NCI-H1105 treated with DMSO at 0.1 percent for 48 hours (cell line): ENCODE measurements around the gene TNFRSF8.
A peak's percentile ranks its signal among the peaks of the same experiment; 100 is the strongest.

Experiments
- DNase-seq: peaks from one replicate; lab custom pipeline; 2025; lab: John Stamatoyannopoulos, UW

TNFRSF8 gene

DNA sequence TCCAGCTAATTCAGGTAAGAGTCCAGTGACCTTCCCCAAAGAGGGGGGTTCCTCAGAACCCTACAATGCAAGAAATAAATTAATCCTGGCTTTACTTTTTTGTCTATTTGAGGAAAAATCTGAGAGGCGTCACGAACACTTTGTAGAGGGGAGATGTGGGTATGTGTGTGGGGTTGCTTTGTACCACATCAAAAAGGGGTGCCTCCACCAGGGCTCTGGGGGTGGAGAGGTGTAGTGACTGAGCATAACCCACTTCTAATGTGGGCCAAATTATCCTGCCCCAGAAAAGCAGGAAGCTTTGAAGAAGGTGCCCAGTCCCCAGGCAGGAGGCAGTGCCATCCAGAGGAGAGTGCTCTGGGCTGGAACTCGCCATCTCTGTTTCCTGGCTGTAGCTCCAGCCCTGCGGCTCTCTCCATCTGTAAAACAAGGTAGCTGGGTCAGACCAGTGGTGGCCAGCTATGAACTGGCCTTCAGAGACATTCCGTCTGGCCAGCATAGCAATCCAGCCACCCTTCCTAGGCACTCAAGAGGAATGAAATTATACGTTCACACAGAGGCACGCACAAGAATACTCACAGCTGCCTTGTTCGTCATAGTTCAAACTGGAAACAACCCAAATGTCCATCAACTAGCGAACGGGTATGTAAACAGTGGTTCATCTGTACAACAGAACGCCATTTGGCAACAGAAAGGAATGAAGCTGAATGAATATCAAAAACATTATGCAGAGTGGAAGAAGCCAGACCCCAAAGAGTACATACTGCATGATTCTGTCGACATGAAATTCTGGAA, 58.3 kb downstream of the TNFRSF8 start:
- DNase-seq = no peak

DNA sequence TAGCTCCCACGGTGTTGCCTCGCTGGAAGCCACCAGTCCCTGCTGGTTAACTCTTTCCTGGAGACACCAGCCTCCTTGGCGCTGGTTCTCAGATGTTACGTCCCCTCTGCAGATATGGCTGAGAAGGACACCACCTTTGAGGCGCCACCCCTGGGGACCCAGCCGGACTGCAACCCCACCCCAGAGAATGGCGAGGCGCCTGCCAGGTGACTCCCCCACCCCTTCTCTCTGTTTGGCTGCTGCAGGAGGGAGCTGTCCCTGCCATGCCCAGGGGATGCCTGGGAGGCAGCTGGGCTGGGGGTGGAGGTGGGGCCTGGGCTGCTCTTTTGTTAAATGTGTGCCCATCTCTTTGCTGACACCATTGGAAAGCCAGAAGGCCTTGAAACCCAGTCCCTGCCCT, 60.1 kb downstream of the TNFRSF8 start:
- no peak for DNase-seq

DNA sequence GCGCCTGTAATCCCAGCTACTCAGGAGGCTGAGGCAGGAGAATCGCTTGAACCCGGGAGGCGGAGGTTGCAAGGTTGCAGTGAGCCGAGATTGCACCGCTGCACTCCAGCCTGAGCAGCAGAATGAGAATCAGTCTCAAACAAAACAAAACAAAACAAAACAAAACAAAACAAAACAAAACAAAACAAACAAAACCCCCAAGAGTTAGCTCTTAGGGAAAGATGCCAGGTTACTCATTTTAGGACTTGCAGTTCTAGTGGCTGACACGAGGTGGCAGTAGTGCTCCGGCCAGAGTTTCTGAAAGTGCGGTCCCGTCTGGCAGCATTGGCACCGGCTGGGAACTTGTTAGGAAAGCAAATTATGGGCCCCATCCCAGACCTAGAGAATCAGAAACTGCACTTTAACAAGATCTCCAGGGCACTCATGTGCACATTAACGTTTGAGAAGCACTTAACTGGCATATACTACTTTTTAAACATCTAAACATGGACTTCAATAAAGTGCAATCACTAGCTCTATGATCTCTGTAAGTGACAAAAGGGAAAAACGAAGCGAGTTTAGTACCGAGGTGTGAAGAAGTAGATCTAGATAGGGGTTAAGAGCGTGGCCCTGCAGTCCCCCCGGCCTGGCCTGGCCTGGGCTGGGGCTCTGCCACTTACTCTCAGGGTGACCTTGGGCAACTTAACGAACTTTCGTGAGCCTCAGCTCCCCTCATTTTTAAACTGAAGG, 61.8 kb downstream of the TNFRSF8 start:
- peak; percentile 45 for DNase-seq

DNA sequence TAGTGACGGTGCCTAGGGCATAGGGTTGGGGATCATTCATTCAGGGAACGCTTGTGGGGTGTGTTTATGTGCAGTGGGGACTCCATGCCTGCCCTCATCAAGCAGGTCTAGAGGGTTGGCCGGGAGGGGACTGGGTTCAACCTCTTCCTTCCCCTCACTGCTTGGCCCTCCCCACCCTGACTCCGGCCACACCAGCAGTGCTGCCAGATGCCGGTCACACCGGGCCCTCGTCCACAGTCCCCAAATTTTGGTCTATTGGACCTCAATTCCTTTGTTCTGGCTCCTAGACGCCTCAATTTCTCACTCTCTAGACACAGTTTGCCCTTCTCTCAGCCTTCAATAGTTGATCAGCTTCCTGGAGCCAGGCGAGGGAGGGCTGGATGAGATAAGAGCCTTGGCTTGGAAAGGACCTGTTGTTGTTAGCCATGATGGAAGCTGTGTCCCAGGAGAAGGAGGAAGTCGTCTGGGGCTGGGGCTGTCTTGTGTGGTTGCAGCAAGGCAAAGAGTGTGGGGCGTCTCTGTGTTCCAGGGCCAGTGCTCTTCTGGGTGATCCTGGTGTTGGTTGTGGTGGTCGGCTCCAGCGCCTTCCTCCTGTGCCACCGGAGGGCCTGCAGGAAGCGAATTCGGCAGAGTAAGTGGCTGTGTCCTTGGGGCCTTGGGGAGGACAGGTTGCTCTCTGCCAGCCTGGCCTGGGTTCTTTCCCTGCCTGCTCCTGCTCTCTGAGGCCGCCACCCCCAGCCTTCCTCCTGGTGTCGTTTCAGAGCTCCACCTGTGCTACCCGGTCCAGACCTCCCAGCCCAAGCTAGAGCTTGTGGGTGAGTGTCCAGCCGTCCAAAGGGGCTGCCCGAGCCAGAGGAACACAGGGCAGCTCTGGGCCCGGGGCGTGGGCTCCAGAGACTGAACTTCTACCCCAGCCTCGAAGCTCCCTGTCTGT, 62.6 kb downstream of the TNFRSF8 start:
- DNase-seq = no peak

DNA sequence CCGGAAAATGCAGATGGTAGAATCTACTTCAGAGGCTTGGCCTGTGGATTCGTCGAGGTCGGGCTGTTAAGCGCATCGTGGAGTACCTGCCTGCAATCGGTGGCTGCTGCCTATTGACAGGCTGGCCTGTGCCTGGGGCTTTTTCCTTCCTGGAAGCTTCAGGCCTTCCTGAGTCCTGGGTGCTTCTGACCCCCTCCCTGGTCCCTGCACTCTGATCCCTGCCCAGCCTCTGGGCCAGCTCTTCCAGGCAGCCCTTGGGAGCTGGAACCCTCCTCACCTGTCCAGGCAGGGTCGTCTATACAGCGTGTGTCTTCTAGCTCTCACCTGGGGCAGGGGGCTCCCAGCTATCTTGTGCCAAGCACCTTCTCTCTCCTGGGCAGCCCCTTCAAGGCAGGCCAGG, 63.7 kb downstream of the TNFRSF8 start:
- DNase-seq = no peak

DNA sequence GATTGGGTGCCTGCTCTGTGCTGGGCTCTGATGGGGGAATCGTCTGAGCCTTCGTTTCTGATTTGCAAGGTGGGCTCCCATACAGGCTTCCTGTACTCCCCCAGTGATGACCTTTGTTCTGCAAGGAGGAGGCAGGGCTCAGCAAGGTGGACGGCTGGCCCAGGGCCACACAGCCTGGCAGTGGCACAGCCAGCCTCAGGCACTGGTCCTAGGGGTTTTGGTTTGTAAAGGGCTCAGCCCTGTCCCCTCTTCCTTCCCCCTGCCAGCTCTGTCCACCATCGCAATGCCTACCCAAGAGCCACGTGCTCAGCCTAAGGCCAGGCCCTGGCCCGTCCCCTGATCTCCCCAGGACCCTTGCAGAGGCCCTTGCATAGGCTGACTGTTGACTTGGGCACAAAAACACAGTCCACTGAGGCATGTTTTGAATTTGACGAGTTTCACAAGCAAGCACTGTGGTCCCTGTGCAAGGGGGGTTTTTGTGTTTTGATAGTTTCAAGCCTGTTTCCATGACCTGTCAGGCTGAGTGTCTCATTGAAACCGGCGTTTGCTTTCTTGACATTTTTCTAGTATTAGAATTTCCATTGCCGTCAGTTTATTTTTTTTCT, 64.2 kb downstream of the TNFRSF8 start:
- no peak for DNase-seq

DNA sequence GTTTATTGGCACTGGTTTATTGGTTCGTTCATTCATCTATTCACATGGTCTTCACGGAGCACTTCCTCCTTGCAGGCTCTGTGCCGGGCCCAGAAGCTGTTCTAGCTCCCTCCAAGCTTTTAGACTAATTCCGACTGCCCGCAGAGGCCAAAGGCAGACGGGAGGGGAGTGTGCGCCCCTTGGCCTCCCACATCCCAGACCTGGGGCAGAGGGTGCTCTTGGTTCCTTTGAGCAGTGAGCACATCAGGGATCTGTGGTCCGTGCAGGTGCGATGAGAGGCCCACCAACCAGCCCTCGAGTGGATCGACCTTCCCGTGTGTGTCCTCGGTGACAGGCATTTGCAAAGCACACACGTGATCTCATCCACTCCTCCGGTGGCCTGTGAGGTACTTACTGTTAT, 65.0 kb downstream of the TNFRSF8 start:
- DNase-seq = no peak

DNA sequence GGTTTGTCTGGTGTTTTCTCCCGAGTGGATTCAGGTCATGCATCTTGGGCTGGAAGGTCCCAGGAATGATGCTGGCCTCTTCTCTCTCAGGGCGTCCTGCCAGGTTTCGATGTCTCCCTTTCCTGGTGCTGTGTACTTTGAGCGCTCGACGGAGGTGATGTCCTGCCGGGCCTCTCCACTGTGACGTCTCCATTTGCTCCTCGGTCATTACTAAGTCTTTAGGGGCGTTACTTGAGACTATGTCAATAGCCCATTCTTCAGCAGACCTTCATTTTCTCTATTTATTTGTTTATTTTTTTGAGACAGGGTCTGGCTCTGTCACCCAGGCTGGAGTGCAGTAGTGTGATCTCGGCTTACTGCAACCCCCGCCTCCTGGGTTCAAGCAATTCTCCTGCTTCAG, 66.5 kb downstream of the TNFRSF8 start:
- DNase-seq = no peak

DNA sequence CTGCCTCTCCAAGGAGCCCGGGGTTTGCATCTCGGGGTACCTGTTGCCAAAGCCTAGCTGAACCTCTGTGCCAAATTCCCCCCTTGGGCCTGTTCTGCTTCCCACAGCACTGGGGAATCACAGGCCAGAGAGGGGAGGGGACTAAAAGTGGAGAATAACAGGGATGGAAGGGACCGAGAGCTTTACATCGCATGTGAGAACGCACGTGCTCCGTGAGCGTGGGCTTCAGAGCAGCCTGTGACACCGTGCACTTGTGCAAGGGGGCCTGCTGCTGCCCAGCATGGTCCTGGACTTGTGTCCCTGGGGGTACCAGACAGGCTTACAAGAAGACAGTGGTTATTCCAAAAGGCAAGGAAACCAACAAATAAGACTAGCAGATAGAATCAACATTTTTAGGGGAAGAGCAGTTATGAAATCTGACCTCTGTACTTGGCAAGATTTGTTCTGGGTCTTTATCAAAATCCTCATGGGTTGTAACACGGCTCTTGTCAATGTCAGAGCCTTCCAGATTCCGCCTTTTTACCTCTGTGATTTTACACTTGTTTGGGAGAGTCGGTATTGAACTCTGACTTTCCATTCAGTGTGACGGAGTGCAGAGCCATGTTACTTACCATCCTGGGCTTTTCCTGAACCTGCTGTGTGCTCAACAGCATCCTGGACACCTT, 67.5 kb downstream of the TNFRSF8 start:
- DNase-seq = no peak

DNA sequence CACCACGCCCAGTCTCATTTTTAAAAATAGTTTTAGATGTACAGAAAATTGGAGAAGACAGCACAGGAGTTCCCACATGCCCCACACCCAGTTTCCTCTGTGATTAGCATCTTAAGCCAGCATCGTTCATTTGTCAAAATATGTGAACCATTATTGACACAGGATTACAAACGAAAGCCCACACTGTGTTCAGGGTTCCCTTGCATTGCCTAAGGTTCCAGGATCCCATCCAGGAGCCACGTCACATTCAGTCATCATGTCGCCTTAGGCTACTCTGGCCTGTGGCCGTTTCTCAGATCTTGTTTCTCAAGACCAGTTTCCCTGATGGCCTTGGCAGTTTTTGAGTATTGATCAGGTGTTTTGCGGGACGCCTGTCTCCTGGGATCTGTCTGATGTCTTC, 69.0 kb downstream of the TNFRSF8 start:
- no peak for DNase-seq

DNA sequence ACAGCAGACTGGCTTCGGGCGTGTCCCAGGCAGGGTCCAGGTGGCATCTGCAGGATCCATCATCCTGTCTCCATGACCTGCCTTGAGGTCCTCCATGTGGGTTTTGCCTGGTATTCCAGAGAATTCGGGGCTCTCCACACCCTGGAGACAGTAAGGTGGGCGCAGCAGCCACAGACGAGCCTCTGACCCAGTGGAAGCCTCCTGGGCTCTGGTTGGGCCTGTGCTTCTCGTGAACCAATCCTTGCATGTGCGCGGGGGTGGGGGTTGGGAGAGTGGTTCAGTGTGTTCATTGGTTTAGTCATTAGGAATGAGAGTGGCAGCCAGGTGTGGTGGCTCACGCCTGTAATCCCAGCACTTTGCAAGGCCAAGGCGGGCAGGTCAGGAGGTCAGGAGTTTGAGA, 71.6 kb downstream of the TNFRSF8 start:
- DNase-seq = no peak

DNA sequence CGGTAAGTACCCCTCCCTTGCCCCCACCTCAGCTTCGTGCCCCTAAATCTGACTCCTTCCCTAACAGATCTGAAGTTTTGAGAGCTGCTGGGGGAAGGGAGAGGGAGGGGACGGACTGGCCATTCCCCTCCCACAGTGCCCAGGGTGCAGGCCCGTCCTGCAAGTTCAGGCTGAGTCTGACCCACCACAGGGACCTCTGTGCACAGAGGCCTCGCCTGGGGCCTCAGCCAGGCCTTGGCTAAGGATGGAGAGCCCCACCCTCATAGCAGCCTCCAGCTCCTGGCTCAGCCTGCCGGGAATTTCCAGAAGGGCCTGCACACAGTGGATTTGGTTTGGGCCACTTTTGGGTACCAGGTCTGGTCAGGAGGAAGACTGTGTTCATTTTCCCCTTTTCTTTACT, 72.5 kb downstream of the TNFRSF8 start:
- no peak for DNase-seq

DNA sequence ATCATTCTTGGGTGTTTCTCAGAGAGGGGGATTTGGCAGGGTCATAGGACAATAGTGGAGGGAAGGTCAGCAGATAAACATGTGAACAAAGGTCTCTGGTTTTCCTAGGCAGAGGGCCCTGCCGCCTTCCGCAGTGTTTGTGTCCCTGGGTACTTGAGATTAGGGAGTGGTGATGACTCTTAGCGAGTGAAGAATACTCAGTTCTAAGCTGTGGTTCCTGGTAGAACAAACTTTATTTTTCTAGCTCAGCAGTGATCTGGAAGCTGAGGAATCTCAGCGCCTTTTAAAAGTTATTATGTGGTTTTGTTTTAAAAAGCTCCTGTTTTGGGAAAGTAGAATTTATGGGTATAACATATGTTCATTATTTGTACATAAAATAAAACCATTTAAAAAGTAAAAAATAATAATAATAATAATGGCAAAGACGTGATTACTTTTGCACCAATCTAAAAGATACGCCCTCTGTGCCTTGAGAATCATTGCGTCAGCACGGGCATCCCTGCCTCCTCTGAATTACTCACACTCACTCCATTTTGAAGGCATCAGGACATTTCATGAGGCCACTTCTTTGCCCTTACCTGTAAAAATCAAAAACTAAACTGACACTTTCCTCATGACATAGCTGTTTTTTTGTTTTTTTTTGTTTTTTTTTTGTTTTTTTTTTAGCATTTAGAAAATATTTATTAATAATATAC, 74.0 kb downstream of the TNFRSF8 start:
- DNase-seq = no peak

DNA sequence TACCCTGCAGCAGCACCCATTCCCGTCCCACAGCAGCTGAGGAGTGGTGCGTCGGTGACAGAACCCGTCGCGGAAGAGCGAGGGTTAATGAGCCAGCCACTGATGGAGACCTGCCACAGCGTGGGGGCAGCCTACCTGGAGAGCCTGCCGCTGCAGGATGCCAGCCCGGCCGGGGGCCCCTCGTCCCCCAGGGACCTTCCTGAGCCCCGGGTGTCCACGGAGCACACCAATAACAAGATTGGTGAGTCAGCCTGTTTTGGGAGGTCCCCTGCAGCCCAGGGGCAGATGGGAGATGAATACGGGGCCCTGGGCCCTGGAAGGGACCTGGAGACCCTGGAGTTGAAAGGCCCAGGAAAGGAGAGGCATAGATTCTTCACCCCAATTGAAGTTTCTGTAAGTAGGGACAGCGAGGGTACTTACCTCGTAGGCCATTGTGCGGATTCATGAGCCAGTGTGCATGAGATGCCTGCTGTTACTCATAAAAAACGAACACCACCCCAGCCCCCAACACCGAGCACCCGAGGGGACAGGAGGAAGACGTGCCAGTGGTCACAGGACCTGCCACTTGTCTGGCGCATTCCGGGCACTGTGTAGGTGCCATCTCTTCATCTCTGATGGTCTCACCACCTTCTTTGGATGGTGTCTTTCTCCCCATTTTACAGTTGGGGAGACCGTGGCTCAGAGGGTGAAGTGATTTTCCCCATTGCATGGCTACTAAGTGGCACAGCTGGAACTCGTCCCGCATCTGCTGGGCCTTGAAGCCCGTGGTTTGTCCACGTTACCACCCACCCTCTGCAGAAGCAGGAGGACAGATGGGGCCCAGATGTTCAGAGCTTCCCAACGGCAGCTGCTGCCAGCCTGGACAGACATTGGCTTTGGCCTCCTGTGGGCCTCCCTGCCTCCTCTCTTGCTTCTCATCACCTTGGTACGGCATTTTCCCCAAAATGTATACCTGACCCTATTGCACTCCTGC, 75.4 kb downstream of the TNFRSF8 start:
- DNase-seq = no peak

DNA sequence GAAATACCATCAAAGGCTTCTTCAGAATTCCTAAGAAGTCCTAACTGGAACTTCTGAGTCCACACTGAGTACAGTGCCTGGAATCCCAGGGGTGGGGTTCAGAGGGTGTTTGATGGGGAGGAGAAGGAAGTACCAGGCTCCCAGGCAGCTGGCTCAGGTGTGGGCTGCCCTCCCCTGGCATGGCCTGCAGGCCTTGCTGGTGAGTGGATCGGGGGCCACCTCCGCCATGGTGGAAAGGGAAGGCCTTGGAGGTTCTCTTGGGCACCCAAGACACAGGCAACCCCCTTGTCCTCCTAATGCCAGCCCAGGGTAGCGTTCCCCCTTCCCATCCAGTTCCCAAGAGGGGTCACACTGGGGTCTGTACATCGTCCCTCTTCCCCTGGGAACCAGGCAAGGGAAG, 76.9 kb downstream of the TNFRSF8 start:
- DNase-seq = no peak

DNA sequence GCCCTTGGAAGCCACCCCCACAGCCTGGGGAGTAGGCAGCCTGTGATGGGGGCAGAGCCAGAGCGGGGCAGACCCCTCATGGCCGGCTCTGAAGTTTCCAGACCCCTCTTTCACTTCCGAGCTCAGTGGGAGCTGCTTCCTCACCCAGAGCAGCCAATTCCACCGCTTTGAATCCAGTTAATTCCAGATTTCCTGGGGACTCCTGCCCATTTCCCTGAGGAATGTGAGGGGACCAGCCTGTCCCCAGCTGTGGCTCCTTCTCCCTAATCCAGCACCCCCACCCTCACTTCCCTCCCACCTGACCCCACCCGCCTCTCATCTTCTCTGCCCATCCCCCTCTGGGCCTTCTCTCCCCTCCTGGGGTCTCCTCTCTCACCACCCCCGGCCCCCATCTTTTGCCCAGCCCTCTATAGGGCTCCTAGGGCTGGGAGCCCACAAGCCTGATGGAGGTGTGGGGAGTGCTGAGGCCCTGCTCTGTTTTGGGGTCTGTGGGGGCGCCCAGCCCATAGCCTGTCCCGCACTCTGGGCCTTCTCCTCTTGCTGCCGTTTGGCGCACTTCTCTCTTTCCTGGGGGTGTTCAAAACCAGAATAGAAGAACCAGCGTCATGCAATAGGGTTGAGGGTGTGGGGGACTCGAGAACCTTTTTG, 77.5 kb downstream of the TNFRSF8 start:
- DNase-seq = no peak

DNA sequence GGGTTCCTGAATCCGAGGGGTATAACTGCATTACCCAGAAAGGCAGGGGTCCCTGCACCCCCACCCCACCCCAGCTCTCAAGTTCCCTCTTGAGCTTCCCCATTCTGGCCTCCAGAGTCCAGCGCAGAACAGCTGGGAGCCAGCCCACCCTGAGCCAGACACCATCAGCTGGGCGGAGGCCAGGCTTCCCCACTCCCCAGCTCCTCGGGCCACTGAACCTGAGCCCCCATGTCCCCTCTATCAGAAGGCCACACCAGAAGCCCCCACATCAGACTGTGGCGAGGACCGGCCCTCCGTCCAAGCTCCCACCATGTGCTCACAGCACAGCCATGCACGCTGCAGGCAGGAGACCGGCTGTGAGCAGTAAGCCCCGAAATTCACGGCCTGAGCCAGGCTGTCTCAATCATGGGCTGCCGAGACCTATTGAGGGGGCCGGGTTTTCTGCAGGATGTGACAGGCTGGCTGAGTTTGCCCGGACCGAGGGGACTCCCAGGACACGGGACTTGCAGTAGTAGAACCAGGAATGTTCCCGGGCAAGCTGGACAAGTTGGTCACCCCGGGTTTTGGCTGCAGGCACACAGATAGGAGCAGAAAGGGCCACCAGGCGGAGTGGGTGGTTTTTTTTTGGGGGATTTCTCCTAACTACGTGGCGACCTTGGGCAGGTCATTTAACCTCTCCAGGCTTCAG, 78.2 kb downstream of the TNFRSF8 start:
- no peak for DNase-seq

DNA sequence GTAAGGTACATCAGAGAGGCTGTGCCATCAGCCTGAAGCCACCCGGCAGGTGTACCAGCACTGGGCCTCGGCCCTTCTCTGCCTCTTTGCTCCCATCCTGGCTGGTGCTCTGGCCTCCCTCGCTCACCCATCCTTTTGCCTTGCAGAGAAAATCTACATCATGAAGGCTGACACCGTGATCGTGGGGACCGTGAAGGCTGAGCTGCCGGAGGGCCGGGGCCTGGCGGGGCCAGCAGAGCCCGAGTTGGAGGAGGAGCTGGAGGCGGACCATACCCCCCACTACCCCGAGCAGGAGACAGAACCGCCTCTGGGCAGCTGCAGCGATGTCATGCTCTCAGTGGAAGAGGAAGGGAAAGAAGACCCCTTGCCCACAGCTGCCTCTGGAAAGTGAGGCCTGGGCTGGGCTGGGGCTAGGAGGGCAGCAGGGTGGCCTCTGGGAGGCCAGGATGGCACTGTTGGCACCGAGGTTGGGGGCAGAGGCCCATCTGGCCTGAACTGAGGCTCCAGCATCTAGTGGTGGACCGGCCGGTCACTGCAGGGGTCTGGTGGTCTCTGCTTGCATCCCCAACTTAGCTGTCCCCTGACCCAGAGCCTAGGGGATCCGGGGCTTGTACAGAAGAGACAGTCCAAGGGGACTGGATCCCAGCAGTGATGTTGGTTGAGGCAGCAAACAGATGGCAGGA, 79.2 kb downstream of the TNFRSF8 start:
- no peak for DNase-seq
